Thyroid gland (tissue), 4 donors: Measurements from ENCODE around the gene RAC2.

Experiments used
- CTCF ChIP-seq, 6 experiments: fragments of 200-600 bp in 3 of 6; fragments of 450-650 bp in 3 of 6; sonication (generic) in 3 of 6; IDR thresholded peaks; one replicate each; pipeline ENCODE4 v1.5.1; 2016 to 2019; ENCODE audit warnings: antibody characterized with exemption in 6 of 6, mild to moderate bottlenecking in 2 of 6, inconsistent platforms in 1 of 6, moderate library complexity in 1 of 6
- POLR2A ChIP-seq, 2 donors: fragments of 450-650 bp; IDR thresholded peaks; one replicate each; pipeline ENCODE4 v1.6.1; 2017; ENCODE audit warnings: antibody characterized with exemption in 2 of 2, mild to moderate bottlenecking in 2 of 2, moderate library complexity in 1 of 2

DNA sequence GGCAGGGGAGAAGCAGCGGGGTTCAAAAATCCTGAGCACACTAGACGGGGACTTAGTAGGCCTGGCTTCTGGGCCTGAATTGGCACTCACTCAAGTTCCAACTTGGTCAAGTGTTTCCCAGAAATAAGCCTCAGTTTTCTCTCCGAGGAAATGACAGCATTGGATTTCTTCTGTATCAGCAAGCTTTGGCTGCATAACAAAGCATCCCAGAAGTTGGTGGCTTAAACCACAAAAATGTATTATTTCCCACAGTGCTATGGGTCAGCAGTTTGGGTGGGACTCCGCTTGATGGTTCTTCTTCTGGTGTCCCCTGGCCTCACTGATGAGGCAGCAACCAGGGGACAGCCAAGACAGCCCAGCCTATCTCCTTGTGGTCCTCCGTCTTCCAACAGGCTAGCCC is 36.6 kb upstream of the RAC2 start:
- no peak for TF ChIP-seq CTCF (IDR thresholded peaks at IDR 0.05)
- TF ChIP-seq POLR2A (IDR thresholded peaks at IDR 0.05), result no peak
